Endothelial cell of umbilical vein (primary cell): Measurements from ENCODE around the gene GSTO1. TPM values are rescaled to one million over a fixed set of nuclear protein-coding genes. Genes with fewer than 3 reads are reported as not detected.

Experiments
- BruUV-seq: library from RNA; stranded (reverse); fragments of 400-500 nt; replicated peaks from 2 replicates; lab custom pipeline; 2021; lab: Mats Ljungman, UMichigan
- CTCF ChIA-PET: fragments of 300-600, 350-600 bp; sonication (Branson Sonifier 250); formaldehyde crosslinking; loops from one replicate; lab custom pipeline; 2021; ENCODE audit warnings: antibody characterized with exemption, inconsistent platforms; lab: Charles Lee
- POLR2A ChIA-PET: fragments of 300-600, 350-600 bp; sonication (Branson Sonifier 250); formaldehyde crosslinking; loops from one replicate; lab custom pipeline; 2021; ENCODE audit warnings: antibody characterized with exemption, inconsistent platforms; lab: Charles Lee
- DNase-seq: peaks from one replicate; pipeline ENCODE4 v3.0.0-alpha.2; 2011; ENCODE audit warnings: low read depth, low spot score
- FAIRE-seq: peaks from 2 replicates; lab custom pipeline; 2011; peaks lifted over from hg19 to GRCh38; lab: Jason Lieb, UNC
- H2AFZ ChIP-seq: 2 replicates; pipeline ENCODE4 v1.6.0; 2012; ENCODE audit warnings: low read depth, low read length, control low read depth, inconsistent platforms
- H3K27ac ChIP-seq: 2 replicates; pipeline ENCODE4 v1.5.1; 2011; ENCODE audit warnings: low read depth, mild to moderate bottlenecking, control low read depth, low read length, moderate library complexity; ENCODE audit not compliant: insufficient read depth
- H3K27me3 ChIP-seq, 2 experiments: 2 replicates each; pipeline versions ENCODE4 v1.6.0 to v1.6.1; 2011; ENCODE audit warnings: low read length in 2 of 2, mixed read lengths in 1 of 2; ENCODE audit not compliant: control insufficient read depth in 2 of 2, insufficient read depth in 2 of 2
- H3K36me3 ChIP-seq, 2 experiments: 2 replicates in 1 of 2; 3 replicates in 1 of 2; pipeline ENCODE4 v1.5.1; 2011; ENCODE audit warnings: low read length in 2 of 2, mild to moderate bottlenecking in 1 of 2, moderate library complexity in 1 of 2; ENCODE audit not compliant: control insufficient read depth in 2 of 2, insufficient read depth in 2 of 2; ENCODE audit errors: extremely low read depth in 1 of 2
- H3K4me1 ChIP-seq: 3 replicates; pipeline ENCODE4 v1.5.1; 2011; ENCODE audit warnings: mild to moderate bottlenecking, low read length; ENCODE audit not compliant: control insufficient read depth, insufficient read depth; ENCODE audit errors: extremely low read depth
- H3K4me2 ChIP-seq: 2 replicates; pipeline ENCODE4 v1.6.1; 2011; ENCODE audit warnings: low read length, control low read depth, mixed read lengths; ENCODE audit not compliant: insufficient read depth
- H3K4me3 ChIP-seq, 3 experiments: fragments of 200-600 bp in 1 of 3; sonication (generic), shearing (Covaris generic) in 1 of 3; replicated peaks in 1 of 3; 2 replicates each; pipeline ENCODE4 v1.5.1; 2011 to 2016; ENCODE audit warnings: control low read depth in 3 of 3, low read length in 3 of 3, mild to moderate bottlenecking in 2 of 3, inconsistent platforms in 1 of 3, low read depth in 1 of 3, moderate library complexity in 1 of 3; ENCODE audit not compliant: insufficient read depth in 1 of 3
- H3K79me2 ChIP-seq: 2 replicates; pipeline ENCODE4 v1.6.0; 2012; ENCODE audit warnings: low read length, inconsistent platforms; ENCODE audit not compliant: control insufficient read depth, insufficient read depth
- H3K9ac ChIP-seq: replicated peaks from 2 replicates; pipeline ENCODE3; 2011; ENCODE audit warnings: low read length, control low read depth; ENCODE audit not compliant: insufficient read depth; ENCODE audit errors: extremely low read depth
- H3K9me1 ChIP-seq: replicated peaks from 3 replicates; pipeline ENCODE4 v1.6.0; 2011; ENCODE audit warnings: mild to moderate bottlenecking, low read length; ENCODE audit not compliant: control insufficient read depth, insufficient read depth; ENCODE audit errors: extremely low read depth
- H3K9me3 ChIP-seq: replicated peaks from 2 replicates; pipeline ENCODE4 v1.5.1; 2012; ENCODE audit warnings: low read length, inconsistent platforms; ENCODE audit not compliant: control insufficient read depth, insufficient read depth
- H4K20me1 ChIP-seq: replicated peaks from 2 replicates; pipeline ENCODE3; 2011; ENCODE audit warnings: mild to moderate bottlenecking, low read length; ENCODE audit not compliant: control insufficient read depth, insufficient read depth; ENCODE audit errors: extremely low read depth
- EZH2 ChIP-seq: IDR thresholded peaks from 2 replicates; pipeline ENCODE4 v1.6.1; 2012; ENCODE audit warnings: borderline replicate concordance, low read depth, mild to moderate bottlenecking, moderate library complexity, low read length, inconsistent platforms; ENCODE audit not compliant: severe bottlenecking
- FOS ChIP-seq: IDR thresholded peaks from 2 replicates; pipeline ENCODE4 v1.6.1; 2011; ENCODE audit warnings: mild to moderate bottlenecking, low read length, moderate library complexity, borderline replicate concordance; ENCODE audit not compliant: insufficient read depth
- GATA2 ChIP-seq: IDR thresholded peaks from 2 replicates; pipeline ENCODE4 v1.7.0; 2011; ENCODE audit warnings: low read depth, mild to moderate bottlenecking, moderate library complexity, mixed read lengths, low read length; ENCODE audit not compliant: insufficient read length, insufficient read depth
- JUN ChIP-seq: IDR thresholded peaks from 2 replicates; pipeline ENCODE4 v1.6.1; 2011; ENCODE audit warnings: borderline replicate concordance, low read depth; ENCODE audit not compliant: insufficient read length, insufficient read depth
- MYC ChIP-seq: IDR thresholded peaks from one replicate; pipeline ENCODE4 v1.6.1; 2011; ENCODE audit warnings: mild to moderate bottlenecking, low read depth, low read length
- POLR2A ChIP-seq: IDR thresholded peaks from 2 replicates; pipeline ENCODE4 v1.6.1; 2012; ENCODE audit warnings: low read depth, mild to moderate bottlenecking, control low read depth, low read length
- POLR2AphosphoS5 ChIP-seq: IDR thresholded peaks from 2 replicates; pipeline ENCODE4 v1.6.1; 2012; ENCODE audit warnings: low read depth, mild to moderate bottlenecking, control low read depth, low read length, moderate library complexity; ENCODE audit not compliant: insufficient read depth
- dilution Hi-C: fragments of 300-500 bp; cut with MboI; formaldehyde crosslinking; loops from one replicate; pipeline ENCODE4 v1.15.0; 2019; ENCODE audit warnings: low sequenced_read_pairs; ENCODE audit not compliant: extremely low pct_ligation_motif_present
- intact Hi-C: fragments of 100-400 bp; cut with micrococcal nuclease; formaldehyde crosslinking; loops from one replicate; pipeline ENCODE4 v1.10.0; 2022
- polyA plus RNA-seq, 4 experiments: library from polyadenylated mRNA; depleted of rRNA in 3 of 4; stranded (reverse) in 3 of 4; unstranded in 1 of 4; fragments of >200 nt; gene quantifications; 2 replicates each; pipeline versions ENCODE4 v1.2.1 to v1.2.3, GENCODE V29; 2011 to 2012; ENCODE audit warnings: missing spikeins in 1 of 4
- total RNA-seq: library from RNA; stranded (reverse); gene quantifications from 2 replicates; pipeline ENCODE4 v1.2.3, GENCODE V29; 2021
- TF ChIP-seq, protein P1 (sequence below): IDR thresholded peaks from 2 replicates; pipeline ENCODE4 v1.6.1; 2011; ENCODE audit not compliant: insufficient read depth, insufficient read length
- TF ChIP-seq, protein P2 (sequence below), 2 donors: IDR thresholded peaks; 1 replicate in 1 of 2; 2 replicates in 1 of 2; pipeline ENCODE4 v1.5.1; 2011; ENCODE audit warnings: low read length in 2 of 2, mild to moderate bottlenecking in 2 of 2, moderate library complexity in 2 of 2, control low read depth in 1 of 2, inconsistent platforms in 1 of 2, low read depth in 1 of 2; ENCODE audit not compliant: insufficient read depth in 1 of 2; ENCODE audit errors: extremely low read depth in 1 of 2

GSTO1 gene
- total and polyA plus RNA-seq, 2 donors (not counting 3 experiments of a cell fraction or from before 2014, with no cell fraction given) = 124 to 211 TPM

DNA sequence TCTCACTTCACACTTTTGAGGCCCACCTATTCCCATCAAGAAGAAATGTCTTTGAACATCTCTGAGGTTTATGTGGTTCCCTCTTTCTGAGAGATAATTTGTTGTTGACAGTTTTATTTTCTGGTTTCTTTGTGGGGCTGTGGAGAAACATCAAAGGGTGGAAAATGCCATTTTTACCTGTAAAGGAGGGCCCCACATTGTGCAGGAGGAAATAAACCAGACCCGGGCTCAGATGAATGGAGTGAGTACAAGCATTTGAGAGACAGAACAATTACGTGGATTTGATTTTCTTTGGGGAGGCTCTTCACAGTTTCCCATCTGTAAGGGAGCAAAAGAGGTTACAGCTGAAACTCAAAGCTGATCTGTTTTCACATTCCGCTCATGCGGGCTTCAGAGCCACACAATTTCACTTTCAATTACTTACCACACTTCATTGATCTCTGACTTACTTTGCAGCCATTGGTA lies 53.8 kb downstream of the GSTO1 start:
- peaks cover 12% of the 10 kb centered on the region for H3K4me1 ChIP-seq
- H3K9me1 ChIP-seq = no peaks in the 10 kb centered on the region
- H3K36me3 ChIP-seq = peaks cover 3 to 6% of the 10 kb centered on the region in 2 experiments
- H2AFZ ChIP-seq = no peak overlapping the region
- DNase-seq (no peak), FAIRE-seq (no peak)
- H4K20me1 ChIP-seq = no peaks in the 10 kb centered on the region
- H3K9me3 ChIP-seq = no peaks in the 10 kb centered on the region
- H3K79me2 ChIP-seq = peaks cover 34% of the 10 kb centered on the region
- H3K27me3 ChIP-seq = no peaks in the 10 kb centered on the region
- H3K9ac ChIP-seq = no peak overlapping the region
- no peak for TF ChIP-seq EZH2
- TF ChIP-seq, protein P1, sequence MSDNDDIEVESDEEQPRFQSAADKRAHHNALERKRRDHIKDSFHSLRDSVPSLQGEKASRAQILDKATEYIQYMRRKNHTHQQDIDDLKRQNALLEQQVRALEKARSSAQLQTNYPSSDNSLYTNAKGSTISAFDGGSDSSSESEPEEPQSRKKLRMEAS = no peak
- no peak for TF ChIP-seq JUN
- TF ChIP-seq GATA2 = no peak
- TF ChIP-seq, protein P2, sequence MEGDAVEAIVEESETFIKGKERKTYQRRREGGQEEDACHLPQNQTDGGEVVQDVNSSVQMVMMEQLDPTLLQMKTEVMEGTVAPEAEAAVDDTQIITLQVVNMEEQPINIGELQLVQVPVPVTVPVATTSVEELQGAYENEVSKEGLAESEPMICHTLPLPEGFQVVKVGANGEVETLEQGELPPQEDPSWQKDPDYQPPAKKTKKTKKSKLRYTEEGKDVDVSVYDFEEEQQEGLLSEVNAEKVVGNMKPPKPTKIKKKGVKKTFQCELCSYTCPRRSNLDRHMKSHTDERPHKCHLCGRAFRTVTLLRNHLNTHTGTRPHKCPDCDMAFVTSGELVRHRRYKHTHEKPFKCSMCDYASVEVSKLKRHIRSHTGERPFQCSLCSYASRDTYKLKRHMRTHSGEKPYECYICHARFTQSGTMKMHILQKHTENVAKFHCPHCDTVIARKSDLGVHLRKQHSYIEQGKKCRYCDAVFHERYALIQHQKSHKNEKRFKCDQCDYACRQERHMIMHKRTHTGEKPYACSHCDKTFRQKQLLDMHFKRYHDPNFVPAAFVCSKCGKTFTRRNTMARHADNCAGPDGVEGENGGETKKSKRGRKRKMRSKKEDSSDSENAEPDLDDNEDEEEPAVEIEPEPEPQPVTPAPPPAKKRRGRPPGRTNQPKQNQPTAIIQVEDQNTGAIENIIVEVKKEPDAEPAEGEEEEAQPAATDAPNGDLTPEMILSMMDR (IDR thresholded peaks at IDR 0.05; ENCODE audit: extremely low read depth in 1 of 2, insufficient read depth in 1 of 2, low read depth in 1 of 2, low read length in 2 of 2) = no peak
- no peak for TF ChIP-seq POLR2AphosphoS5
- TF ChIP-seq FOS = no peak
- no peak for TF ChIP-seq POLR2A
- no peak for TF ChIP-seq MYC
- ChIA-PET CTCF (interaction anchor here (1.0 to 5.8 kb wide), 4 partner anchors 14 to 45 kb away, joined by 3 to 81 read pairs (median 34); partner anchors contain the start of gene CFAP58), POLR2A (no interaction called here)
- BruUV-seq = no TSS peak
- intact Hi-C loops = no loop called here
- dilution Hi-C loops = no loop called here
- no peak overlapping the region for H3K4me2 ChIP-seq
- no peak overlapping the region for H3K4me3 ChIP-seq
- H3K27ac ChIP-seq = no peak overlapping the region
